ENCODE results near the gene SLC22A17. TPM values are rescaled to one million over a fixed set of nuclear protein-coding genes. Genes with fewer than 3 reads are reported as not detected.

Gene SLC22A17
- total and polyA plus RNA-seq, 4 donors: 1.1 to 14.6 (median 2.6) TPM

DNA sequence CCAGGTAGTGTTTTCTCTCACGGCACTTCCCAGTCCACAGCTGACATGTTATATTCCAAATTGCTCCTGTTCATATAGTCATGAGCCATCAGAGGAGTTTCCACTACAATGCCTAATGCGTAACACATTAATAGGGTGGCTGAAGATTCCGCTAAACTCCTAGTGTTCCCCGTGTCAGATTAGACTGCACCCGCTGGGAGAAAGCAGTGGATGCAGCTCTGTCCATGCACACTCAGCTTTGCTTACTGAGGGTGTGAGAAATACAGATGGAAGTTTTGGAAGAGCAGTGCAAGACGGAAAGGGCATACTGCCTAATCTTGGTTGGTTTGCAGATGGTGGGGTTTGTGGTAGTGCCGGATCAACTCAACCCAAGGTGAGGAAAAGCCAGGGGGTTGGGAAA, 55.6 kb downstream of the SLC22A17 start:
- H3K9me3 ChIP-seq (ENCODE audit: control insufficient read depth in 4 of 4, low read length in 3 of 4): no peaks in the 10 kb centered on the region
- H3K27ac ChIP-seq (ENCODE audit: low read depth in 1 of 2, low read length in 2 of 2): no peak overlapping the region
- H3K4me1 ChIP-seq (ENCODE audit: control insufficient read depth in 4 of 4, insufficient read depth in 4 of 4, low read length in 3 of 4): peaks cover 0 to 17% (median 12%) of the 10 kb centered on the region in 4 donors
- WGBS: 93% methylated on average over 7 of the region's 7 CpGs
- no peaks in the 10 kb centered on the region for H3K27me3 ChIP-seq (ENCODE audit: control insufficient read depth in 4 of 4, insufficient read depth in 4 of 4, low read length in 3 of 4)
- TF ChIP-seq SP1 (IDR thresholded peaks at IDR 0.05): no peak
- TF ChIP-seq, protein P1, sequence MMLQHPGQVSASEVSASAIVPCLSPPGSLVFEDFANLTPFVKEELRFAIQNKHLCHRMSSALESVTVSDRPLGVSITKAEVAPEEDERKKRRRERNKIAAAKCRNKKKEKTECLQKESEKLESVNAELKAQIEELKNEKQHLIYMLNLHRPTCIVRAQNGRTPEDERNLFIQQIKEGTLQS (IDR thresholded peaks at IDR 0.05): no peak
- TF ChIP-seq, protein P2, sequence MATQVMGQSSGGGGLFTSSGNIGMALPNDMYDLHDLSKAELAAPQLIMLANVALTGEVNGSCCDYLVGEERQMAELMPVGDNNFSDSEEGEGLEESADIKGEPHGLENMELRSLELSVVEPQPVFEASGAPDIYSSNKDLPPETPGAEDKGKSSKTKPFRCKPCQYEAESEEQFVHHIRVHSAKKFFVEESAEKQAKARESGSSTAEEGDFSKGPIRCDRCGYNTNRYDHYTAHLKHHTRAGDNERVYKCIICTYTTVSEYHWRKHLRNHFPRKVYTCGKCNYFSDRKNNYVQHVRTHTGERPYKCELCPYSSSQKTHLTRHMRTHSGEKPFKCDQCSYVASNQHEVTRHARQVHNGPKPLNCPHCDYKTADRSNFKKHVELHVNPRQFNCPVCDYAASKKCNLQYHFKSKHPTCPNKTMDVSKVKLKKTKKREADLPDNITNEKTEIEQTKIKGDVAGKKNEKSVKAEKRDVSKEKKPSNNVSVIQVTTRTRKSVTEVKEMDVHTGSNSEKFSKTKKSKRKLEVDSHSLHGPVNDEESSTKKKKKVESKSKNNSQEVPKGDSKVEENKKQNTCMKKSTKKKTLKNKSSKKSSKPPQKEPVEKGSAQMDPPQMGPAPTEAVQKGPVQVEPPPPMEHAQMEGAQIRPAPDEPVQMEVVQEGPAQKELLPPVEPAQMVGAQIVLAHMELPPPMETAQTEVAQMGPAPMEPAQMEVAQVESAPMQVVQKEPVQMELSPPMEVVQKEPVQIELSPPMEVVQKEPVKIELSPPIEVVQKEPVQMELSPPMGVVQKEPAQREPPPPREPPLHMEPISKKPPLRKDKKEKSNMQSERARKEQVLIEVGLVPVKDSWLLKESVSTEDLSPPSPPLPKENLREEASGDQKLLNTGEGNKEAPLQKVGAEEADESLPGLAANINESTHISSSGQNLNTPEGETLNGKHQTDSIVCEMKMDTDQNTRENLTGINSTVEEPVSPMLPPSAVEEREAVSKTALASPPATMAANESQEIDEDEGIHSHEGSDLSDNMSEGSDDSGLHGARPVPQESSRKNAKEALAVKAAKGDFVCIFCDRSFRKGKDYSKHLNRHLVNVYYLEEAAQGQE (IDR thresholded peaks at IDR 0.05): no peak
- TF ChIP-seq JUND (IDR thresholded peaks at IDR 0.05): no peak
- no peak for TF ChIP-seq NR2F2 (IDR thresholded peaks at IDR 0.05)
- TF ChIP-seq, protein P3, sequence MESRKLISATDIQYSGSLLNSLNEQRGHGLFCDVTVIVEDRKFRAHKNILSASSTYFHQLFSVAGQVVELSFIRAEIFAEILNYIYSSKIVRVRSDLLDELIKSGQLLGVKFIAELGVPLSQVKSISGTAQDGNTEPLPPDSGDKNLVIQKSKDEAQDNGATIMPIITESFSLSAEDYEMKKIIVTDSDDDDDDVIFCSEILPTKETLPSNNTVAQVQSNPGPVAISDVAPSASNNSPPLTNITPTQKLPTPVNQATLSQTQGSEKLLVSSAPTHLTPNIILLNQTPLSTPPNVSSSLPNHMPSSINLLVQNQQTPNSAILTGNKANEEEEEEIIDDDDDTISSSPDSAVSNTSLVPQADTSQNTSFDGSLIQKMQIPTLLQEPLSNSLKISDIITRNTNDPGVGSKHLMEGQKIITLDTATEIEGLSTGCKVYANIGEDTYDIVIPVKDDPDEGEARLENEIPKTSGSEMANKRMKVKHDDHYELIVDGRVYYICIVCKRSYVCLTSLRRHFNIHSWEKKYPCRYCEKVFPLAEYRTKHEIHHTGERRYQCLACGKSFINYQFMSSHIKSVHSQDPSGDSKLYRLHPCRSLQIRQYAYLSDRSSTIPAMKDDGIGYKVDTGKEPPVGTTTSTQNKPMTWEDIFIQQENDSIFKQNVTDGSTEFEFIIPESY (IDR thresholded peaks at IDR 0.05): no peak
- TF ChIP-seq, protein P4, sequence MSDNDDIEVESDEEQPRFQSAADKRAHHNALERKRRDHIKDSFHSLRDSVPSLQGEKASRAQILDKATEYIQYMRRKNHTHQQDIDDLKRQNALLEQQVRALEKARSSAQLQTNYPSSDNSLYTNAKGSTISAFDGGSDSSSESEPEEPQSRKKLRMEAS (IDR thresholded peaks at IDR 0.05): no peak
- TF ChIP-seq HNF4G (IDR thresholded peaks at IDR 0.05): no peak
- no peak for TF ChIP-seq EGR1 (IDR thresholded peaks at IDR 0.05; ENCODE audit: low read depth in 2 of 2)
- no peak for TF ChIP-seq YY1 (IDR thresholded peaks at IDR 0.05)
- no peak for TF ChIP-seq RXRA (IDR thresholded peaks at IDR 0.05)
- TF ChIP-seq RAD21 (IDR thresholded peaks at IDR 0.05): no peak
- no peak for TF ChIP-seq FOXA1 (IDR thresholded peaks at IDR 0.05)
- TF ChIP-seq FOXA2 (IDR thresholded peaks at IDR 0.05): no peak
- H3K9ac ChIP-seq (ENCODE audit: low read depth in 1 of 2, low read length in 2 of 2): no peak overlapping the region
- peaks cover 0 to 5% (median 2%) of the 10 kb centered on the region in 4 donors for H3K36me3 ChIP-seq (ENCODE audit: control insufficient read depth in 4 of 4, insufficient read depth in 3 of 4, low read depth in 1 of 4, low read length in 3 of 4)
- H3K4me3 ChIP-seq (ENCODE audit: low read depth in 1 of 3, low read length in 3 of 3): no peak overlapping the region
- no peak for DNase-seq (ENCODE audit: low spot score)

Small RNAs within 50 kb of the gene (small RNA-seq; reads per million reads assigned to genes)
- not detected for gene MIR208A

Other genes starting within 250 kb of the SLC22A17 start
- not detected for gene CIROP, start 247.9 kb downstream of the SLC22A17 start, total RNA-seq
- gene CIROP, start 247.9 kb downstream of the SLC22A17 start, polyA plus RNA-seq: not detected
- gene CEBPE, start 233.6 kb downstream of the SLC22A17 start, total RNA-seq: 1 to 10 TPM in 1 of 2 donors, under 1 TPM in 1; 0.08 to 4.4 TPM
- gene CEBPE, start 233.6 kb downstream of the SLC22A17 start, polyA plus RNA-seq: under 1 TPM in 1 of 2 donors, not detected in 1; 0.16 TPM
- 1 to 10 TPM; 4.5 to 9.8 TPM for gene SLC7A8, start 169.2 kb downstream of the SLC22A17 start, total RNA-seq
- 1 to 10 TPM; 2.6 to 6.2 TPM for gene SLC7A8, start 169.2 kb downstream of the SLC22A17 start, polyA plus RNA-seq
- under 1 TPM; 0.17 to 0.51 TPM for gene RNF212B, start 115.0 kb downstream of the SLC22A17 start, total RNA-seq
- under 1 TPM in 1 of 2 donors, not detected in 1; 0.06 TPM for gene RNF212B, start 115.0 kb downstream of the SLC22A17 start, polyA plus RNA-seq
- gene HOMEZ, start 66.8 kb downstream of the SLC22A17 start, total RNA-seq: 1 to 10 TPM; 3.4 to 3.5 TPM
- 1 to 10 TPM; 2.8 to 3.3 TPM for gene HOMEZ, start 66.8 kb downstream of the SLC22A17 start, polyA plus RNA-seq
- 1 to 10 TPM; 2.5 to 4.7 TPM for gene PPP1R3E, start 50.0 kb downstream of the SLC22A17 start, total RNA-seq
- gene PPP1R3E, start 50.0 kb downstream of the SLC22A17 start, polyA plus RNA-seq: 1 to 10 TPM; 3.0 to 4.1 TPM
- gene BCL2L2, start 46.1 kb downstream of the SLC22A17 start, total RNA-seq: 10 to 100 TPM; 10.9 to 28.0 TPM
- gene BCL2L2, start 46.1 kb downstream of the SLC22A17 start, polyA plus RNA-seq: 10 to 100 TPM in 1 of 2 donors, 1 to 10 TPM in 1; 4.7 to 14.5 TPM
- gene PABPN1, start 31.4 kb downstream of the SLC22A17 start, total RNA-seq: 10 to 100 TPM; 54.0 to 59.6 TPM
- gene PABPN1, start 31.4 kb downstream of the SLC22A17 start, polyA plus RNA-seq: 10 to 100 TPM; 40.9 to 41.9 TPM
- under 1 TPM; 0.42 to 0.67 TPM for gene EFS, start 12.3 kb upstream of the SLC22A17 start, total RNA-seq
- under 1 TPM; 0.10 to 0.69 TPM for gene EFS, start 12.3 kb upstream of the SLC22A17 start, polyA plus RNA-seq
- not detected for gene IL25, start 19.9 kb upstream of the SLC22A17 start, total RNA-seq
- gene IL25, start 19.9 kb upstream of the SLC22A17 start, polyA plus RNA-seq: not detected
- 1 to 10 TPM in 1 of 2 donors, not detected in 1; 5.5 TPM for gene CMTM5, start 24.2 kb upstream of the SLC22A17 start, total RNA-seq
- under 1 TPM in 1 of 2 donors, not detected in 1; 0.22 TPM for gene CMTM5, start 24.2 kb upstream of the SLC22A17 start, polyA plus RNA-seq
- gene MYH6, start 55.4 kb upstream of the SLC22A17 start, total RNA-seq: under 1 TPM; 0.05 to 0.17 TPM
- gene MYH6, start 55.4 kb upstream of the SLC22A17 start, polyA plus RNA-seq: under 1 TPM in 1 of 2 donors, not detected in 1; 0.06 TPM
- gene MYH7, start 82.8 kb upstream of the SLC22A17 start, total RNA-seq: under 1 TPM; 0.05 to 0.42 TPM
- gene MYH7, start 82.8 kb upstream of the SLC22A17 start, polyA plus RNA-seq: under 1 TPM; 0.02 to 0.03 TPM
- 10 to 100 TPM; 20.4 to 26.9 TPM for gene NGDN, start 116.8 kb upstream of the SLC22A17 start, total RNA-seq
- gene NGDN, start 116.8 kb upstream of the SLC22A17 start, polyA plus RNA-seq: 10 to 100 TPM; 18.2 to 25.4 TPM
- gene ZFHX2, start 198.9 kb upstream of the SLC22A17 start, total RNA-seq: under 1 TPM; 0.08 to 0.14 TPM
- gene ZFHX2, start 198.9 kb upstream of the SLC22A17 start, polyA plus RNA-seq: under 1 TPM; 0.06 to 0.12 TPM
- 10 to 100 TPM in 1 of 2 donors, 1 to 10 TPM in 1; 7.3 to 19.8 TPM for gene THTPA, start 203.4 kb upstream of the SLC22A17 start, total RNA-seq
- gene THTPA, start 203.4 kb upstream of the SLC22A17 start, polyA plus RNA-seq: 10 to 100 TPM in 1 of 2 donors, 1 to 10 TPM in 1; 9.6 to 10.2 TPM
- 10 to 100 TPM; 14.8 to 19.7 TPM for gene AP1G2, start 214.9 kb upstream of the SLC22A17 start, total RNA-seq
- 10 to 100 TPM; 12.4 to 26.6 TPM for gene AP1G2, start 214.9 kb upstream of the SLC22A17 start, polyA plus RNA-seq
- gene JPH4, start 225.9 kb upstream of the SLC22A17 start, total RNA-seq: under 1 TPM; 0.08 to 0.23 TPM
- gene JPH4, start 225.9 kb upstream of the SLC22A17 start, polyA plus RNA-seq: under 1 TPM; 0.07 to 0.24 TPM